Ureter (tissue), 1 donor: ENCODE data around the gene STK38L. TPM values are rescaled to one million over a fixed set of nuclear protein-coding genes. Genes with fewer than 3 reads are reported as not detected.

Experiments
- DNase-seq: peaks from one replicate; pipeline ENCODE4 v3.0.0-alpha.2; 2020; ENCODE audit warnings: low spot score
- total RNA-seq: library from RNA; stranded (reverse); gene quantifications from one replicate; pipeline ENCODE4 v1.2.4, GENCODE V29; 2023
- donor health status: DM: yes; HTN: yes; CAD: no.

The STK38L gene
- total RNA-seq, 1 donor from 2014 or later, result 30.4 TPM

DNA sequence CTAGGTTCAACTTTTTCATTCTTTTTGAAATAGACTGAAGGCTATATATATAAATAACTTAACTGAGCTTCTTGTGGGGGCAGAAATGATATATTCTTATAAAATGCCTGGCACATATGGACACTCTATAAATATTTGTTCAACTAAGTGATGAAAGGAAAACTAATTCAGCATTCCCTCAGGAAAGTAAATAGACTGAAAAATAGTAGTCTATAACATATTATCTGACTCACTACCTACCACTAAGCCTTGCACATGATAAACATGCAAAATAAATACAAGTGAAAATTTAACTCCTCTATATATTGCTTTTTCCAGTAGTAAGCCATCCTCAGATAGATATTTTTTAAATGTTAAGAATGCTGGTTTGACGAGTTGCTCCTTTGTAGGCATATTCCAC is 72.9 kb downstream of the STK38L start:
- DNase-seq, result no peak

GRCh38 chr12:27319409-27319808 is 75.3 kb downstream of the STK38L start:
- no peak for DNase-seq

- DNase-seq, result no peak
Measured at GRCh38 chr12:27319848-27320247, 75.8 kb downstream of the STK38L start.

DNA sequence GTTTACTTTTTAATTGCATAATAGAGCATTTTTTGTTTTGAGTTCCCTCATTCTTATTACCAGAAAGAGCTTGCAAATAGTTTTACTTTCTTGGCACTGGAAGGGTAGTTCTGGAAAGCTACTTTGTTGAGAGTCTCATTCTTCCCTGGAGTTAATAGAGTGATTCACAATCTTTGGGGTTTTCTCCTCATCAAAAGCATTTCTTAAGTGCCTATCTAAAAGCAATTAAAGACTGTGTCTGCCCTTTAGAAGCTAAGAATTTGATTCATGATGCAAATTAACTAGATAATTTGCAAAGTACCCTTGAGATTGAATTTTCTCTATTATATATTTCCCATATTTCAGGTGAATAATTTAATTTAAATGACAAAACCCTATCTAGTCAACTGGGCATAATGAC is 80.4 kb downstream of the STK38L start:
- no peak for DNase-seq

DNA sequence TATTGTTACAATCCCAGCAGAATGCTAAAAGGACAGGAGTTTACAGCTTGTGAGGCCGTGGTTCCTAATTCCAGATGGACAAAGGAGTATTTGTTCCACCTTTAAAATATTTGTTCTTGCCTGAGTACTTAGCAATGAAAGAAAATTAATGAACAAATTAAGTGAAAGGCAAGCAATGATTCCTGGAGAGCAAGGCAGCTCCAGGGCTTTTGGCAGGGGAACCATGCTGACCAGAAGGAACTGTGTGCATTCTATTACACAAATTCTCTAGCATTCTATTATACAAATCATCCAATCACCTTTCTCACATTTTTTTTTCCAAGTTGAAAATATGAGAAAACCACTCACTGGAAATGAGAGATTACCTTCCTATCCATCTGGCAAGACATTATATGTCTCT is 86.8 kb downstream of the STK38L start:
- DNase-seq, result no peak

GRCh38 chr12:27331291-27331926 is 87.3 kb downstream of the STK38L start:
- no peak for DNase-seq

DNA sequence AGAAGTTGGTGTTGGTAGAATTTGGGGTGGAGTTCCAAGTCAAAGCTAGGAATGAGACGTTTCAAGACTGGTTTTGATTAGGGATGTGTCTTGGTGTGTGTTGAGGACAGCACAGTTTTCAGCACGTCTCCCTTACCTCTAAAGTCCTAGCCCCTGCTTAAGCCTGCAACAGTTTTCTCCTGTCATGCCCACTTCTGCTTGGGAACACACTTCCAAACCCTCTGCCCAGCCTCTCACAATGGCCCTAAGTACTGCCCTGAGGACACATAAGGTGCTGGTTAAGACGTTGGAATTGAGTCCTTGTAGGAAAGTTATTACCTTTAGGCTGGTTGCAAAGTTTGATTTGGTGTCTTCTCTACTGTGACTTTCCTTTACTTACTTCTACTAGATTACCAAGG is 87.8 kb downstream of the STK38L start:
- no peak for DNase-seq

- no peak for DNase-seq
Measured at GRCh38 chr12:27332407-27332713, 88.3 kb downstream of the STK38L start.

GRCh38 chr12:27332714-27333402 is 88.8 kb downstream of the STK38L start, which contains the start of gene BMAL2:
BMAL2 (plus strand) TSS chr12:27332836; CDS start chr12:27333073, 237 bp downstream.
- no peak for DNase-seq

- no peak for DNase-seq
Measured at GRCh38 chr12:27333403-27334009, 89.4 kb downstream of the STK38L start.

DNA sequence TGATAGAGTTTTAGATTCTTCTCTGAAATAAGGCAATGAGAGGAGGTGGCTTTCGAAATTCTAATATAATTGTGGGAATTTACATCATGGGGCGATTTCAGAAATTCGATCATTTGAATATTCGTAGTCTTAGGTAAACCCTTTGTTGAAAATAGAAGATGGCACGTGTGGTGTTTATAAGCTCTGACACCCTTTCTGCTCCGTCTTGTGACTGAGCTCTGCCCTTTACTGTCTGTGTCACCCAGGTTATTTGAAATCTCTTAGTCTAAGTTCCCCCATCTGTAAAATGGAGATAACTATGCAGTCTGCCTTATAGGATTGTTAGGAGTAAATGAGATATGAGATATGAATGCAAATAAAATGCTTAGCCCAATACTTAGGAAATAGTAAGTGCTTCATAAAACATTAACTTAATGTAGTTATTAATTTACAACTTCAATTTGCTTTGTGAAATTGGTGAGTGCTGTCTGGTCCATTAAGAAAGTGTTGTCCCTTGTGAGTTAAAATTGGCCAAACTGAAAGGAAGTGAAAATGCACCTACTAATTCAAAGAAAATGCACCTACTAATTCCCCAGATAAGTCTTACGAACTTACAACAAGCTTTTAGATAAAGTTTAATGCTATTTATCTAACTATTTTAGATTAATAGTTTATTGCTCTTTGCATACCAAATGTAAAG is 90.1 kb downstream of the STK38L start:
- DNase-seq, result no peak

DNA sequence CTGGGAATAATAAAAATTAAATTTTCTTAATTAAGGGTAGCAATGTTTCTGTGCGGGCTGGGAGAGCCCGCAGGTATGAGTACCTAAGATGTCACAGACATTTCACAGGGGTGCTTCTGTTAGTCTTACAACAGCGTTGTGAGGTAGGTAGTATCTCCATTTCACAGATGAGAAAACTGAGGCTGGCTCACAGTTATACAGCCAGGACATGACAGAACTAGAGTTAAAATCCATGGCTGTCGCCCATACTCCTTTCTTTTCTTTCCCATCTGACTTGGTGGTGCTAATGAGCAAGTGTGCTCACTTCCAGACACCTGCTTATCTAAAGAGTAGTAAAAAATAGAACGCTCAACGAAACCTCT is 90.6 kb downstream of the STK38L start:
- no peak for DNase-seq

- no peak for DNase-seq
Measured at GRCh38 chr12:27335364-27336281, 91.5 kb downstream of the STK38L start.

GRCh38 chr12:27336282-27336653 is 92.2 kb downstream of the STK38L start:
- DNase-seq, result no peak

- no peak for DNase-seq
Measured at GRCh38 chr12:27337376-27337775, 93.3 kb downstream of the STK38L start.

- no peak for DNase-seq
Measured at GRCh38 chr12:27338473-27338872, 94.4 kb downstream of the STK38L start.

- no peak for DNase-seq
Measured at GRCh38 chr12:27340971-27341370, 96.9 kb downstream of the STK38L start.

- DNase-seq, result no peak
Measured at GRCh38 chr12:27342536-27342935, 98.5 kb downstream of the STK38L start.

DNA sequence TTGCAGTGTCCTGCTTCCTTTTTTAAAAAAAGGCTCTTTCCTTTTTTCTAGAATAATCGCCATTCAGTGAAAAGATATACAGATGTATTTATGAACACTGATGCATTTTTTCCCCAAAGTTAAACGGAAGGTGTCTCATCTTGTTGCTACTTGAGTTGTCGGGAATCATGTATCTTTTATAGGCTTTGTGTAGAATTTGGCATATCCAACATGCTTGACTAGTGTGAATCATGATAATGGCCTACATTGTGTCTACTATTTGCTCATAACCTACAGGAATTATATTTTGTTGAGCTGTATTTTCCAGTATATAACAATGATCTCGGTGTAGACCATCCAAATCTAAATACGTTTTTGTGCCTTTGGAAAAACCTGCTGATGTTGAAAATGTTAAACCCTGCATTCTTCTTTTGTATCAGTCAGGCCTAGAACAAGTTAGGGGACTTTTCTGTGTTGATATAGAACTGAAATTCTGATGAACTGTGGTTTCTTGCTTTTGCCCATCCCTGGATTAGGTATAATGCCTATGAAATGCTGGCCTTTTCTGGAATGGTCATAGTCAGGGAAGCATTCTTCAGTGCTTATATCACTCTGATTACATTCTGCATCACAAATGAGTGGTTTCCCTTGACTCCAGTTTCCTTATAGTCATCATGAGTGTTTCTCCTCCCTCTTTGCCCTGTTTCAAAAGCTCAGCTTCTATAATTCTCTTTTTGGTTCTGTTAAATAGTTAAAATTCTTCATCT is 99.3 kb downstream of the STK38L start:
- DNase-seq, result no peak

GRCh38 chr12:27344246-27344645 is 100.2 kb downstream of the STK38L start:
- no peak for DNase-seq

- no peak for DNase-seq
Measured at GRCh38 chr12:27344760-27345159, 100.7 kb downstream of the STK38L start.
